Stimulated activated naive CD4-positive, alpha-beta T cell treated with Interleukin-2 at 50 U/mL for 16 hours (primary cell): Measurements from ENCODE around the gene SLC4A2.
"Not testable (repeated sequence)": the region's sequence is repeated elsewhere in the genome, so short reads cannot be mapped to it uniquely, and the experiment has no call there.

ENCODE experiments used
- DNase-seq: peaks from one replicate; lab custom pipeline; 2025; lab: John Stamatoyannopoulos, UW

The SLC4A2 gene

DNA sequence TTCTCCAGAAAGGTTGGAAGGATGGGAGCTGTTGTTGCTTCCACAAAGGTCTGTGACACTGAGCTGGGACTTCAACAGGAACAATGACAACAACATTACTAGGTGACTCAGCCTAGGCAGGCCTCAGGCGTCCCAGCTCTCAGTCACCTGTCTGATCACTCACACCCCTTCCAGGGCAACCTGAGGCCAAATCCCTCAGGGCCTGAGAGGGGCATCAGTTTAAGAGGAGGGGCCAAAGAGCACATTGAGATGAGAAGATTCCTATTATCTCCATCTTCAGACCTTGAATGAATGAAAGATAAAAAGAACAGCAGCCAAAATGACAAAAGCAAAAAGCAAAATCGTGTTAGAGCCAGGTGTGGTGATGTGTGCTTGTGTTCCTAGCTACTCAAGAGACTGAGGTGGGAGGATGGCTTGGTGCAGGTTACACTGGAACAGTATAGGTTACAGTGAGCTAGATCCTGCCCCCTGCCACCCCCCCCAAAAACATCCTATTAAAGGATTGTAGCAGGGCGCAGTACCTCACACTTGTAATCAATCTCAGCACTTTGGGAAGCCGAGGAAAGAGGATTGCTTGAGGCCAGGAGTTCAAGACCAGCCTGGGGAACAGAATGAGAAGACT lies 34.8 kb upstream of the SLC4A2 start, which contains the start of gene ATG9B:
ATG9B (minus strand) TSS at position 60 of the 622 bp plus-strand sequence. CDS start 71 bp downstream, outside the sequence.
- DNase-seq: no peak

DNA sequence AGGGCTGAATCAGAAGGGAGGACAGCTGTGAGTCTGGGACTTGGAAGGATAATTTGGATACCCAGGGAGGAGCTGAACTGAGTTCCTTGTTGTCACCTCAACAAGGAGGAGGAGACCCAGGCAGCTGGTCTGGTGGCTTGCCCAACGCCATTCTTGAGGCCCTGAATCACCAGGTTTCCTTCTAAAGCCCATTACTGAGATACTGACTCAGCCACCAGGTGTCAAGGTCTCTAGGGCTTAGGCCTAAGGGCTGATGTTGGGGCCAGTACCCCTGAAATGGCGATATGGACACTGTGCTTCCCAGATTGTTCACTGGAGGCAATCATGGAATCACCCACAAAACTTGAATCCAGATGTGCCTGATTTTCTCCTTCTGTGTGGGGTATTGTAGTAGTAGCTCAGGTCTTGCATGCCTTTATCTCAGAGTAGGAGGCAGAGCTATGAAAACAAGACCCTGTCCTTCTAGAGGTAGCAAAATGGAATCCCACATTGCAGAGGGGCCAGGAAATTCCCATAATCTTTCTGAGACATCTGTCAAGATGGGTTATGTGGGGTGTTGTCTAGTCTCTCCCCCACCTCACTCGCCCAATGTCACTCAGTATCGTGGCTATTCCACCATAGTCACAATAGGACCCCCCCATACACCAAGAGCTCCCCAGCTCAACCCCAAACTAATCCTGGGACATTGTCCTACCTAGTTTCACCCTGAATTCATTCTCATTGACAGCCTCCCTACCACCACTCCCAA lies 33.3 kb upstream of the SLC4A2 start:
- DNase-seq: no peak

DNA sequence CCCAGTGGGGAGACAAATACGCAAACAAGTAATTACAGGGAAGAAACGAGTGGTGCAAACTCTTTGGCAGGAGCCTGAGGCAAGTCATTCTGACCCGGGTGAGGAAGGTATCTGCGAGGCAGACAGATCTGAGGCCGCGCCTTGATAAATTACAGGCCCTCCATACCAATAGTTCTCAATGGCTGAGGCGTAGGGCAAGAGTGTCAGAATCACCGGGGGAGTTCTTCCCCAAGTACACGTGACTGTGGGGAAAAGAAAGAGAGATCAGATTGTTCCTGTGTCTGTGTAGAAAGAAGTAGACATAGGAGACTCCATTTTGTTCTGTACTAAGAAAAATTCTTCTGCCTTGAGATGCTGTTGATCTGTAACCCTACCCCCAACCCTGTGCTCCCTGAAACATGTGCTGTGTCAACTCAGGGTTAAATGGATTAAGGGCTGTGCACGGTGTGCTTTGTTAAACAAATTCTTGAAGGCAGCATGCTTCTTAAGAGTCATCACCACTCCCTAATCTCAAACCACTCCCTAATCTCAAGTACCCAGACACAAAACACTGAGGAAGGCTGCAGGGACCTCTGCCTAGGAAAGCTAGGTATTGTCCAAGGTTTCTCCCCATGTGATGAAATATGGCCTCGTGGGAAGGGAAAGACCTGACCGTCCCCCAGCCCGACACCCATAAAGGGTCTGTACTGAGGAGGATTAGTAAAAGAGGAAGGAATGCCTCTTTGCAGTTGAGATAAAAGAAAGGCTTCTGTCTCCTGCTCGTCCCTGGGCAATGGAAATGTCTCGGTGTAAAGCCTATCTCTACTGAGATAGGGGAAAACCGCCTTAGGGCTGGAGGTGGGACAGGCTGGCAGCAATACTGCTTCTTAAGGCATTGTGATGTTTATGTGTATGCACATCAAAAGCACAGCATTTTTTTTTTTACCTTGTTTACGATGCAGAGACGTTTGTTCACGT lies 32.3 kb upstream of the SLC4A2 start:
- DNase-seq: not testable (repeated sequence)

DNA sequence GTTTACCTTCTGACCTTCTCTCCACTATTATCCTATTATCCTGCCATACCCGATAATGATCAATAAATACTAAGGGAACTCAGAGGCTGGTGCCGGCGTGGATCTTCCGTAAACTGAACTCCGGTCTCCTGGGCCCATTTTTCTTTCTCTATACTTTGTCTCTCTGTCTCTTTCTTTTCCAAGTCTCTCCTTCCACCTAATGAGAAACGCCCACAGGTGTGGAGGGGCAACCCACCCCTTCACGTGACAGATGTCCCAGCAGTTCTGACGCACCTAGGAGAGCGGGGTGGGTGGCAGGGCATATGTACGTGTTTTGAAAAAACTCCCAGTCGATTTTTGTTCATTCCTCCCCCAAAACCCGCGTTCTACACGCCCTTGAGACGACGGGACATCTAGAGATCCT lies 31.7 kb upstream of the SLC4A2 start:
- not testable (repeated sequence) for DNase-seq

DNA sequence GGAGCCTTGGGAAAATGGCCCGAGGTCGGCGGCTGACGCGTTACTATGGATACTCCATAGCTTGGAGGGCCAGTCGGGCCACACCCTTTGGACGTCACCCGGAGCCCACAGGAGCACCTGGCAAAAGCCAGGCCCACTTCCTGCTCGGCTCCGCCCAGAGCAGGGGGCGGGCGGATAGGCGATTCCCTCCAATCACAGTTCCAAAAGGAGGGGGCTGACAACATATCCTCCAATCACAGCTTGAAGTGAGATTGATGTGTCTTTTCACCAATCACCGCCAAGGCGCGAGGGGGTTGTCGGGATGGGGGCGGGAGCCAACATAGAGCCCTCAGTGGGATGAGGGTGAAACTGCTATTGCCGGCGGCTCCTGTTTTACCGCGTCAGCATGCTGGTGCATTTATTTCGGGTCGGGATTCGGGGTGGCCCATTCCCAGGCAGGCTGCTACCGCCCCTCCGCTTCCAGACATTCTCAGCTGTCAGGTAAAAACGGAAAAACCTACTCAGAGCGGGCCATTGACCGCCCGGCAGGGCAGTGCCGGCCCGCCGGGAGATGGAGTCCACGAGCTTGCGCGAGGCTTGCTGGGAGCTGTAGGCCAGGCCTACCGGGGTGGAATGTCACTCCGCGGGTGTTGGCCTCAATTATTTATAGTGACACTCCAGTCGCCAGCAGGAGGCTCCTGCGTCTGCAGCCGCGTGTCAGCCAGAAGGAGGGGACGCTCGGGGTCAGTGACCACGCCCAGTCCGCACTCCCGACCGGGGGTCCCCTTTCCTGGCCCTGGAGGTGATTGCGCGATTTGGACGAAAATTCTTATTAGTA lies 31.1 kb upstream of the SLC4A2 start, which contains the start of gene ABCB8:
ABCB8 (plus strand) TSS at position 320 of the 817 bp plus-strand sequence; CDS start at position 386, 66 bp downstream.
- DNase-seq: peak; percentile 96

DNA sequence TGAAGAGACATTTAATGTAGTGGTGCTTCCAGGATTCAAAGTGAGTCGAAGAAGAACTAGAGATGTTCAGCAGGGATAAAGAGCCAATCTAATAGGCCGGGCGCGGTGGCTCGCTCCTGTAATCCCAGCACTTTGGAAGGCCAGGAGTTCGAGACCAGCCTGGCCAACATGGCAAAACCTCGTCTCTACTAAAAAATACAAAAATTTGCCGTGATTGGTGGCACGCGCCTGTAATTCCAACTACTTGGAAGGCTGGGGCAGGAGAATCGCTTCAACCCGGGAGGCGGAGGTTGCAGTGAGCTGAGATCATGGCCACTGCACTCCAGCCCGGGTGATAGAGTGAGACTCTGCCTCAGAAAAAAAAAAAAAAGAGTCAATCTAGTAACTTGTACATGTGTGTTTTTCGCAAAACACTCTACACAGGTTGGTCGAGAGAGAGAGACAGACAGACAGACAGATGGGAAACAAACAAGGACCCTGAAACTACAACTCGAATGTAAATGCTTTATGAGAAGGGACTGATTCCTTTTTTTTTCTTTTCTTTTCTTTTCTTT lies 30.4 kb upstream of the SLC4A2 start:
- no peak for DNase-seq

DNA sequence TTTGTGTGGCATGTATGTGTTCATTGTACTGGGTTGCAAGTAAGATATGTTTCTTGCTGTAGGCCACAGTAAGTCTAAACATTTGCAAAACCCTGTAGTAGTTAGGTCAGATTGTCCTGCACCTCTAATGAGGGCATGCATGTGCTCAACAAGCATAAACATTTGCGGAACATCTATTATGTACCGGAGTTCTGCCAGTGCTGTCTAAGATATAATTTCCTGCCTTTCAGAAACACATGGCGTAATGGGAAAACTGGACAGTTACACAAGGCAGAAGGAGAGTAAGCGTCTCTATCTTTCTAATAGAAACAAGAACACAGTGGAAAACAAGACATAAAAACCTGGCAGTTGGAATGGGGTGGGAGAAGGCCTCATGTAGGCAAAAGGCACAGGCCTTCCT lies 28.4 kb upstream of the SLC4A2 start:
- DNase-seq: no peak

DNA sequence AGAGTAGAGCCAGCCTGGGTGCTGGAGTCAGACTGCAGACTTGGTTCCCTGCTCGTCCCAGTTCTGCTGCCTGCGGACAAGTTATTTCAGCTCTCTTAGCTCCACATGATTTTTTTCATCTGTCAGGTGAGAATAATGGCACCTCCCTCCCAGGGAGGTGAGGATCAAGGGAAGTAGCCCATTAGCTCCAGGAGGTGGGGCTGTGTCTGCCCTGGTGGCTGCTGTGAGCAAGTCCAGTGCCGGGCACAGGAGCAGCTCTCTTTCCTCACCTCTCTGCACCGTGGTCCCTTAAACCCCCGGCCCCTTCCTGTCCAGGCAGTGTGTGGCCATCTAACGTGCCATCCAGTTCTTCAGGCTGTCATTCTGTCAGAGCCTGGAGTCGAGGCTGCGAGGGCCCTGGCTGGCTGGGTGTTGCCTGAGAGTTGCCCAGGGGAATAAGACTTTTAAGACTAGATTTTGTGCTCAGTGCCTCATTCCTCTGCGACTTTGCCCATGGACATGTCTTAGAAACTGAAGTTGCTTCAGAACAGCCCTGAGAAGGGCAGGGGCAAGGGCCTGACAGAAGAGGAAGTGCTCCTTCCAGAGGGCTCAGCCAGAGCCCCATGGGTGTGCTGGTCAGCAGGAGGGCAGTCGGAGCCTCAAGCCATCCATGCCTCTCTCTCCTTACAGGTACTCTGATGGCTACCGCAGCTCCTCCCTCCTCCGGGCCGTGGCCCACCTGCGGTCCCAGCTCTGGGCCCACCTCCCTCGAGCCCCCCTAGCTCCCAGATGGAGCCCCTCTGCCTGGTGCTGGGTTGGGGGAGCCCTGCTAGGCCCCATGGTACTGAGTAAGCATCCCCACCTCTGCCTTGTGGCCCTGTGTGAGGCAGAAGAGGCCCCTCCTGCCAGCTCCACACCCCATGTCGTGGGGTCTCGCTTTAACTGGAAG lies 26.2 kb upstream of the SLC4A2 start:
- no peak for DNase-seq

DNA sequence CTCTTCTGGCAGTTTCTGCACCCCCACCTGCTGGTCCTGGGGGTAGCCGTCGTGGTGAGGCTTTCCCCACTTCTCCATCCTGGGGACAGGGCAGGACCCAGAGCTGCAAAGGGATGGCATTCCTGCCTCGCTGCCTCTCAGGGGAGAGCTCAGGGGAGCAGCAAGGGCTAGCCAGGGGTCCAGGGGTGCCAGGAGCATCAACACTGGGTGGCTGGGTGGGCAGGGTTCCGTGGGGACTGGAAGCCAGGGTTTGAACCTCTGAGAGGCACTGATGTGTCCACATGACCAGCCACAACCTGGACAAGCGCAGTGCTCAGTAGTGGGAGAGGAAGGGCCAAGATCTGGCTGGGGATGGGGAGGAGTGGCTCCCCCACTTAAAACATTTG lies 25.5 kb upstream of the SLC4A2 start:
- DNase-seq: no peak

DNA sequence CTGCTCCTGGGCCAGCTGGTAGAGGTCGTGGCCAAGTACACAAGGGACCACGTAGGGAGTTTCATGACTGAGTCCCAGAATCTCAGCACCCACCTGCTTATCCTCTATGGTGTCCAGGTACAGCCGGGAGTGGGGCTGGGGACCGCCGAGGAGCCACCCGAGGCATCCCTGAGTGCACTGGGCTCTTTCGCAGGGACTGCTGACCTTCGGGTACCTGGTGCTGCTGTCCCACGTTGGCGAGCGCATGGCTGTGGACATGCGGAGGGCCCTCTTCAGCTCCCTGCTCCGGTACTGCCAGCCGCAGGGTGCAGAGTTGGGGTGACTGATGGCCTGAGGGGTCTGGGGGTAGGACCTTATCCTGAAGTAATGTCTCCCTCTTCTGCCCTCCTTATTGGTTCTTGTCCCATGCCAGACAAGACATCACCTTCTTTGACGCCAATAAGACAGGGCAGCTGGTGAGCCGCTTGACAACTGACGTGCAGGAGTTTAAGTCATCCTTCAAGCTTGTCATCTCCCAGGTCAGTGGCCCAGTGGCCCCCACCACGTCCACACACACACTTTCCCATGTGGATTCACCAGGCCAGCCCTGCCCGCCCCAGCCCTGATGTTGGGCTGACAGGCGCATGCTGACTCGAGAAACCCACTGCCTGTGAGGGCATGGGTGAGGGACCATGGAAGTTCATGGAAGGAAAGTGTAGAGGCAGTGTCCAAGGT lies 24.9 kb upstream of the SLC4A2 start:
- DNase-seq: no peak

DNA sequence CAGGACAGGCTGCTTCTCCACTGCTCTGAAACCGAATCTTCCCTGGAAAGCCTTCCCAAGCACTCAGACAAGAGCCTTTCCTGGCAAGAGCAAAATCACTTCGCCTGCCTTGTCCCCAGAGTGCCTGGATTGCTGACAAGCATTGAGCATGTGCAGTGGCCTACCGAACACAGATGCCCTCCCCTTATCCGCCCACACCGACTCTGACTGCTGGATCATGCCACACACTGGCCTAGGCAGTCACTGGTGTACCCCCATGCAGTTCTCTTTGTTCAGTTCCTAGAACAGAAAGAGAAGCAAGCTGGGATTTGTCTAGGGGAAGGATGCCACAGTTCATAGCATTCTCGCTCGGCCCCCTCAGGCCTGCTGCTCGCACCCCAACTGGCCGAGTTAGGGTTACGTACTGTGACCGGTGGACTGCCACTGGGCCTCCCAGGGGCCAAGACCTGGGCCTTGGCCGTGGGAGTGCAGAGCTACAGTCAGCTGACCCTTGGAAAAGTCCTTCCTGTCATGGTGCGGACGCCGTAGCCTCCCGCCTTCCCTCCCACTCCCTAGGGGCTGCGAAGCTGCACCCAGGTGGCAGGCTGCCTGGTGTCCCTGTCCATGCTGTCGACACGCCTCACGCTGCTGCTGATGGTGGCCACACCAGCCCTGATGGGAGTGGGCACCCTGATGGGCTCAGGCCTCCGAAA lies 24.2 kb upstream of the SLC4A2 start:
- DNase-seq: no peak

DNA sequence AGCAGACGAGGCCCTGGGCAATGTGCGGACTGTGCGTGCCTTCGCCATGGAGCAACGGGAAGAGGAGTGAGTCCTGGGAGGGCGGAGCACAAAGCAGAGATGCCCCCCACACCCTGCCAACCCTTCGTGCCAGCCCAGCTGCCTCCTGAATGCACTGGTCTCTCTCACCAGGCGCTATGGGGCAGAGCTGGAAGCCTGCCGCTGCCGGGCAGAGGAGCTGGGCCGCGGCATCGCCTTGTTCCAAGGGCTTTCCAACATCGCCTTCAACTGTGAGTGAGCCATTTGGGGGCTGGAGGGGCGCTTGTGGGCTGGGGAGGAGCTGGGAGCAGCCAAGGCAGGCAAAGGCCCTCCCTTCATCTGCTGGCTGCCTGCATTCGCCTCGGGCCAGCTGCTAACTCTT lies 23.5 kb upstream of the SLC4A2 start:
- no peak for DNase-seq

DNA sequence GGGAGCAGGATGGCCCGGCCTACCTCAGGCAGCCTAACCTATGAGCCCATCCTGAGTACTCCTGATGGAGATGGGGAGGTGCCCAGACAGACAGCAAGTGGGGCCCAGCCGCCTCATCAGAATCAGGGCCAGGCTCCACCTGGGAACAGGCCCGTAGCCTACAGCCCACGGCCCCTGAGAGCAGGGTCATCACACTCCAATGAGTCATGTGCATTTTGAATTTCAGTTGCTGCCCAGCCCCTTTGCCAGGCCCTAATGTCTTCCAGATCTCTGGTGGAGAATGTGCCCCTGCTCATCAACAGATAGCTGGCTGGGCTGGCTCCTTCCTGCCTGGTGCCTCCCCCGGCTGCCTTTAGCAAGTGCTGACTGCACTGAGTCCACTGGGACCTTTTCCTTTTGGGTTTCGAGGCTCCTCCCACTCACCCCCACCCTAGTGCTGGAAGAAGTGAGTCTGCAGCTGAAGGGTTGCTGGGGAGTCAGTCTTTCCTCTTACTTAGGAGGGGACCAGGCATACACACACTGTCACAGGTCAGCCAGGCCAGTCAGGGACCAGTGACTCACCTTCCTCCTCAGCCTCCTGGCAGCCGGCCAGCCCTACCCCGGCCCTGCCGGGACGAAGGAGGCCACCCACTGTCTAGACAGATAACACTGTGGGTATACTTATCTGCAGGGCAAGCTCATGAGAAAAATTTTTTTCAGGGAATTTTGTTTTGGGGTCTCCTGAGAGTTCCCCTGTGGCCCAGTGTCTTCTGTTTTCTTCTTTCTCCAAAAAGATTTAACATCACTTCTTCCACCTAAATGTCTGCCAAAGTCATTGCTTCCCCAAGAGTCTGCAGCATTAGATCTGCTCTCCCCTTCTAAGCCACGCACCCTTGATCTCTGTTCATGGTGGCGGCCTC lies 20.2 kb upstream of the SLC4A2 start:
- peak; percentile 77 for DNase-seq

DNA sequence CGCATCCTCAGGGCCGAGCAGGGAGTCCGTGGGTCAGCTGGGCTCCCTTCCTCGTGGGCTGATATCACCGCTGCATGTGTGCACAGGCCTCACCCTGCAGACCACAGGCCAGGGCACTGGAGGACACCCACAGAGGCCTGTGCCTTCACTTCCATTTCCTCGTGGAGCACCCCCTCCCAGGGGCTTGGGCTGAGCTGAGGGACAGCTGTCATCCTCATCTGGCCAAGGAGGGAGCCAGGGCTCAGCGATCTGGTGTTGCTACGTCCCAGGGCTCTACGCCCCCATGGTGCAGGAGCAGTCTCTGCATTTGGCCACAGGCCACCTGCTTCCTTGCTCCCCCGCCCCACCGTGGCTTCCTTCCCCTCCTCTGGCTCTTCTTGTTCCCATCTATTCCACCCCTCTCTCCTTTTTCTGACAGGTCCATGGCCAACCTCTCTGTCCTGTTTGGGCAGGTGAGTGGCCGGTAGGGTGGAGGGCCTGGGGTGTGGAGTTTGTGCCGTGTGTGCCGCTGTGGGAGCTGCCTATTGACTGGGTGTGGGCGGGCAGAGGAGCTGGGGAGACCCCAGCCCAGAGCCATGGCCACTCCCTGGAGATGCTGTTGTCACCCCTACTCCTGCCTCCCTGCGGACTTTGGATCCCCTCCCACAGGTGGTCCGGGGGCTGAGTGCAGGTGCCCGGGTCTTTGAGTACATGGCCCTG lies 19.4 kb upstream of the SLC4A2 start:
- no peak for DNase-seq

DNA sequence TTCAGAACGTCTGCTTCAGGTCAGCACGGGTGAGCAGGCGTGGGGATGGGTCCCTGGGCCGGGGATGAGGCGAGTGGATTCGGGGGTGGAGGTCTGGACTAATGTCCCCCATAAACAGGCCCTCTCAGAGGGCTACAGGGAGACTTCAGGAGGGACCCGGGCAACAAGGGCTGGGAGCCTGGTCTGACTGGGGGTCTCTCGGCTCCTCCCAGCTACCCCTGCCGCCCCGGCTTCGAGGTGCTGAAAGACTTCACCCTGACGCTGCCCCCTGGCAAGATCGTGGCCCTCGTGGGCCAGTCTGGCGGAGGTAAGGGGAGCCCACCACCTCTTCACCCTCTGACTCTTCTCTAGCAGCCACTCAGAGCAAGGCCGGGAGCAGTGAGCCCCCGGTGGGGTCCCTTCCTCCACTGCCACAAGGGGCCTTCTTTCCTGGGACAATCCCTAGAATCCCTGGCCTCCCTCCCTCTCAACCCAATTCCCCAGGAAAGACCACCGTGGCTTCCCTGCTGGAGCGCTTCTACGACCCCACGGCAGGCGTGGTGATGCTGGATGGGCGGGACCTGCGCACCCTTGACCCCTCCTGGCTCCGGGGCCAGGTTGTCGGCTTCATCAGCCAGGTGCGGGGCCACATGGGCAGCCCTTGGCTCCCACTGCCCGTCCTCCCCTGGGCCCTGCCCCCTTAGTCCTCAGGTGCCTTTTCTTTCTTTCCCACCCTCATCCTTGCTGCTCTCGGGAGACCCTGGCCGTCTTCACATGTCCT lies 18.6 kb upstream of the SLC4A2 start:
- DNase-seq: no peak

DNA sequence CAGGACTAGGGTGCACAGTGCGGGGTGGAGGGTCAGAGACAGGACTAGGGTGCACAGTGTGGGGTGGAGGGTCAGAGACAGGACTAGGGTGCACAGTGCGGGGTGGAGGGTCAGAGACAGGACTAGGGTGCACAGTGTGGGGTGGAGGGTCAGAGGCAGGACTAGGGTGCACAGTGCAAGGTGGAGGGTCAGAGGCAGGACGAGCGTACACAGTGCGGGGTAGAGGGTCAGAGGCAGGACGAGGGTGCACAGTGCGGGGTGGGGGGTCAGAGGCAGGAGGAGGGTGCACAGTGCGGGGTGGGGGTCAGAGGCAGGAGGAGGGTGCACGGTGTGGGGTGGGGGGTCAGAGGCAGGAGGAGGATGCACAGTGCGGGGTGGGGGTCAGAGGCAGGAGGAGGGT lies 15.9 kb upstream of the SLC4A2 start:
- not testable (repeated sequence) for DNase-seq
